GM18858 (cell line): ENCODE measurements around the gene FAHD1.

Experiments used
- ATAC-seq: cut with Tn5 transposase; IDR thresholded peaks from one replicate; pipeline ENCODE4 v1.9.1; 2021; ENCODE audit not compliant: unreplicated experiment

The FAHD1 gene

DNA sequence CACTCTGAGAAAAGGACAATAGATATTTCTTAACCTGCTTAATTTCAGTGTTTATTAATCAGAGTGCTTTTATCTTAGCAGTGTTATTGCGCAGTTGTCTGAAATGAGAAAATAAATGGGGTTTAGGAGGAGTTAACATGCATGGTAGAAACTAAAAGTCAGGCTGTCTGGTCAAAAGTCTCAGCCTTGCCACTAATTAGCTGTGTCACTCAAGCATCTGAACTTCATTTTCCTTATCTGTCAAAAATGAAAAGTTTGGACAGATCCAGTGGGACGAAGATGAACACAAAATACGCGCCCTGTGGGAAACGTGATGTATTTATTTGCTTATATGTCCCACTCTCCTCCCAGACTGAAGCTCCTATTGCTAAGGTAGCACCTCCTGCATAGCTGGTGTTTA lies 51.2 kb downstream of the FAHD1 start:
- ATAC-seq: no peak
